Measurements from ENCODE around the gene CORIN.
"Not testable (repeated sequence)": the region's sequence is repeated elsewhere in the genome, so short reads cannot be mapped to it uniquely, and the experiment has no call there.

The CORIN gene

GRCh38 chr4:47624031-47624441 lies 213.8 kb downstream of the CORIN start:
- no peak for DNase-seq

- DNase-seq, result no peak
Measured at GRCh38 chr4:47621181-47621580, 216.7 kb downstream of the CORIN start.

GRCh38 chr4:47619691-47620090 lies 218.2 kb downstream of the CORIN start:
- DNase-seq, result no peak

GRCh38 chr4:47617607-47618006 lies 220.3 kb downstream of the CORIN start:
- DNase-seq, result no peak

- DNase-seq, result no peak
Measured at GRCh38 chr4:47615385-47615784, 222.5 kb downstream of the CORIN start.

- DNase-seq, result no peak
Measured at GRCh38 chr4:47612116-47613023, 225.5 kb downstream of the CORIN start.

GRCh38 chr4:47606482-47606881 lies 231.4 kb downstream of the CORIN start:
- DNase-seq, result no peak

- no peak for DNase-seq
Measured at GRCh38 chr4:47598896-47599295, 239.0 kb downstream of the CORIN start.

GRCh38 chr4:47598320-47598719 lies 239.5 kb downstream of the CORIN start:
- peak; percentile 1 for DNase-seq

GRCh38 chr4:47597696-47598095 lies 240.2 kb downstream of the CORIN start:
- no peak for DNase-seq

GRCh38 chr4:47590325-47590724 lies 247.5 kb downstream of the CORIN start:
- no peak for DNase-seq

- DNase-seq, result no peak
Measured at GRCh38 chr4:47579235-47579634, 258.6 kb downstream of the CORIN start.

- DNase-seq, result no peak
Measured at GRCh38 chr4:47577779-47578553, 259.9 kb downstream of the CORIN start.

GRCh38 chr4:47572981-47573380 lies 264.9 kb downstream of the CORIN start:
- DNase-seq, result no peak

- DNase-seq, result no peak
Measured at GRCh38 chr4:47570816-47571215, 267.1 kb downstream of the CORIN start.

- DNase-seq, result no peak
Measured at GRCh38 chr4:47567511-47567910, 270.4 kb downstream of the CORIN start.

- DNase-seq, result no peak
Measured at GRCh38 chr4:47566969-47567368, 270.9 kb downstream of the CORIN start.

- DNase-seq, result no peak
Measured at GRCh38 chr4:47566566-47566965, 271.3 kb downstream of the CORIN start.

GRCh38 chr4:47562297-47562696 lies 275.6 kb downstream of the CORIN start:
- no peak for DNase-seq

- no peak for DNase-seq
Measured at GRCh38 chr4:47561331-47561730, 276.5 kb downstream of the CORIN start.

- no peak for DNase-seq
Measured at GRCh38 chr4:47560682-47561081, 277.2 kb downstream of the CORIN start.

GRCh38 chr4:47557255-47557654 lies 280.6 kb downstream of the CORIN start:
- no peak for DNase-seq

- DNase-seq, result not testable (repeated sequence)
Measured at GRCh38 chr4:47555920-47556319, 281.9 kb downstream of the CORIN start.
